NK-92 (cell line): ENCODE results near the gene MYO5B.
"Not testable (repeated sequence)": the region's sequence is repeated elsewhere in the genome, so short reads cannot be mapped to it uniquely, and the experiment has no call there.

Experiments
- DNase-seq: peaks from one replicate; lab custom pipeline; 2025; ENCODE audit not compliant: unreplicated experiment; lab: John Stamatoyannopoulos, UW

MYO5B gene

GRCh38 chr18:49842656-49843055, 352.3 kb downstream of the MYO5B start:
- DNase-seq, result no peak

GRCh38 chr18:49841236-49842217, 353.4 kb downstream of the MYO5B start:
- DNase-seq, result no peak

- DNase-seq, result no peak
Measured at GRCh38 chr18:49839012-49839411, 355.9 kb downstream of the MYO5B start.

- DNase-seq, result no peak
Measured at GRCh38 chr18:49838381-49838780, 356.6 kb downstream of the MYO5B start.

DNA sequence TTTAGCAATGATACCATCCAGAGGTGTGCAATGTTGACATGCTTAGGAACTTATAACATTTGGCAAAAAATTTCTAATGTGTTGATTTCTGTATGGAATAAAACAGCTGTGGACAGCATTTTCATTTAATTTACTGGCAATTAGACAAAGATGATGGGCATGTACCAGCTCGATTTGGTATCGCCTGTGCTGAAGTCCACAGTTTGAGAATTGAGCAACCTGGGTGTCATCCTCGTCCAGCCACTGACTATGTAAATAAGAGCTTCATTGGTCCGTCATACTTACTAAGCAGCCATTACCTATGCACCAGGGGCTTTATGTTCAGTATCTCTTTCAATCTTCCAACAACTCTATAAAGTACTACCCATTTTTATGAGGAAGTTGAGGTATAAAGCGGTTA, 357.1 kb downstream of the MYO5B start:
- no peak for DNase-seq

DNA sequence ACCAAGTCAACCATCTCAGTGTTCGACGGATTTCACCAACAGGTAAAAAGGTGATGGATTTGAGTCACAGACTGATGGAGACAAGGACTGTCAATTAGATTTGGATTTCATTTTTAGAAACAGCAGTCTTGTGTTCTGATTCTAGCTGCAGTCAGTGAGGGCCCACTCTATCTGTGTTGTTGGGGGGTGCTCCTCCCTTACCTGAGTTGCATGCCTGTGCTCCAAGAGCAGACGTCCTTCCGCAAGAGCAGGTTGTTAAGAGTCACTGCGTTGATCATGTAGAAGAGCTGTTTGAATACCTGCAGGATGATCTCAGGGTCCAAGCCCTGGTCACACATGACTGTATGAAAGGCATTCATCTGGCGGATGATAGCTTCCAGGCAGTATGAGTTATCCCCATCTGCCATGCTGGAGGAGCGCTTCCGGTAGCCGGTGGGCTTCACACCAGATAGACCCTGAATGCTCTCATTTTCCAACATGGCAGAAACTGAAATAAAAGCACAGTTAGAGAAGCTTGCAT, 357.6 kb downstream of the MYO5B start:
- not testable (repeated sequence) for DNase-seq

- no peak for DNase-seq
Measured at GRCh38 chr18:49835405-49835804, 359.5 kb downstream of the MYO5B start.

- DNase-seq, result no peak
Measured at GRCh38 chr18:49834258-49834657, 360.7 kb downstream of the MYO5B start.

- DNase-seq, result no peak
Measured at GRCh38 chr18:49833814-49834213, 361.1 kb downstream of the MYO5B start.

DNA sequence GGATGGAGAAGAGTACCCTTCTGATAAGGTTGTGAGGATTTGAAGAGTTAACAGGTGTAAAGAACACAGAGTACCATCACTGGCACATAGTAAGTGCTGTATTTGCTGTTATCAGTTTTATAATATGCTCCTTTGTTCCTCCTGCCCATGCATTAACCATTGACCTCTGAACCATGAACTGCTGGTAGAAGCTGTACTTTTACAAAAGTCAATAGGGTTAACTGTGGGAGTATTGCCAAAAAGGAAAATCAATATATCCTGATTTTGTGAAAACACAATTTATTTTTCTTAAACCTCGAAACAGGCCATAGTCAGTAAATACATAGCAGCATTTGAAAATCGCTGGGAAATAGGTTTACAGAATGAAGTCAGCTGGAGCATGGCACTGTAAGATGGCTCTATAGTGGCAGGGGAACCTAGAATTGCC, 362.7 kb downstream of the MYO5B start:
- DNase-seq, result no peak

DNA sequence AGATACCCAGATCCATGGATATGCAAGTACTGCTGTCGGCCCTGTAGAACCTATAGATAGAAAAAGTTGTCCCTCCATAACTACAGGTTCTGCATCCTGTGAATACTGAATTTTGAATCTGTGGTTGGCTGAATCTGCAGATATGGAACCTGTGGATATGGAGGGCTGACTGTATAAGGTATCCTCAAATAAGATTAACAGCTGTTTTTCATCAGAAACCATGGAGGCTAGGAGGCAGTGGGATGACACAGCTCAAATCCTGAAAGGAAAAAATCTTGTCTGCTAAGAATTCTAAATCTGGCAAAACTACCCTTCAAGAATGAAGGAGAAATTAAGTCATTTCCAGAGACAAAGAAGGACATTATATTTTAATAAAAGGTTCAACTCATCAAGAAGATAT, 367.0 kb downstream of the MYO5B start:
- DNase-seq, result no peak

GRCh38 chr18:49819823-49820671, 374.9 kb downstream of the MYO5B start:
- DNase-seq, result no peak

GRCh38 chr18:49819071-49819662, 375.8 kb downstream of the MYO5B start:
- DNase-seq, result no peak

DNA sequence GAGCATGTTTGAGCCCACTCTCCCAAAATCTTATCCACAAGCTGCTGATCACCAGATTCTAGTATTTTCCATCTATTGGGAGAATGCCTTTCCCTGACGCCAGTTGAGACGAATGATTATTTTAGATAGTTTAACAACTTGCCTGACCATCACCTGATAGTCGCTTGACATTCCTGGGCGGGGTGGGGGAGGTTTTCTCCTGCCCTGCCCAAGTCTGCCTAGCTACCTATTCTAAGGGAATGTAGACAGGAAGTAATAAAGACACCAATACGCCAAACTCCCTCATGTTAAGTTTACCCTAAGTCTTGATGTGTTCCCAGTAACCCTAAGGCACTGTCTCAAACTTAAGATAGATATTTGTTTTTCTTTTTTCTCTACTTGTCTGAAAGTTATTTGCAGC, 377.0 kb downstream of the MYO5B start:
- no peak for DNase-seq

DNA sequence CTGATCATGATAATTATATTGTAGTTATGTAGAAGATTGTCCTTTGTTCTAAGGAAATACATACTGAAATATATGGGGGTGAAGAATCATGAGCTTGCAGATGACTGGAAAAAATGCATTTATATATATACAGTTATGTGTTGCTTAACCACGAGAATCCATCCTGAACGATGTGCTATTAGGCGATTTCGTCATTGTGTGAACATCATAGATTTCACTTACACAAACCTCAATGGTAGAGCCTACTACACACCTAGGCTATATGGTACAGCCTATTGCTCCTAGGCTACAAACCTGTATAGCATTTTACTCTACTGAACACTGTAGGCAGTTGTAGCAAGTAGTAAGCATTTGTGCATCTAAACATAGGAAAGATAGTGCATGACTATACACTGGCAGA, 379.0 kb downstream of the MYO5B start:
- DNase-seq, result no peak

GRCh38 chr18:49814147-49814499, 380.8 kb downstream of the MYO5B start:
- DNase-seq, result no peak

GRCh38 chr18:49813319-49814146, 381.4 kb downstream of the MYO5B start, which contains the start of gene ACAA2:
ACAA2 (minus strand) TSS chr18:49813533; CDS start chr18:49813484, 49 bp downstream.
- no peak for DNase-seq

- no peak for DNase-seq
Measured at GRCh38 chr18:49813069-49813318, 382.0 kb downstream of the MYO5B start.

DNA sequence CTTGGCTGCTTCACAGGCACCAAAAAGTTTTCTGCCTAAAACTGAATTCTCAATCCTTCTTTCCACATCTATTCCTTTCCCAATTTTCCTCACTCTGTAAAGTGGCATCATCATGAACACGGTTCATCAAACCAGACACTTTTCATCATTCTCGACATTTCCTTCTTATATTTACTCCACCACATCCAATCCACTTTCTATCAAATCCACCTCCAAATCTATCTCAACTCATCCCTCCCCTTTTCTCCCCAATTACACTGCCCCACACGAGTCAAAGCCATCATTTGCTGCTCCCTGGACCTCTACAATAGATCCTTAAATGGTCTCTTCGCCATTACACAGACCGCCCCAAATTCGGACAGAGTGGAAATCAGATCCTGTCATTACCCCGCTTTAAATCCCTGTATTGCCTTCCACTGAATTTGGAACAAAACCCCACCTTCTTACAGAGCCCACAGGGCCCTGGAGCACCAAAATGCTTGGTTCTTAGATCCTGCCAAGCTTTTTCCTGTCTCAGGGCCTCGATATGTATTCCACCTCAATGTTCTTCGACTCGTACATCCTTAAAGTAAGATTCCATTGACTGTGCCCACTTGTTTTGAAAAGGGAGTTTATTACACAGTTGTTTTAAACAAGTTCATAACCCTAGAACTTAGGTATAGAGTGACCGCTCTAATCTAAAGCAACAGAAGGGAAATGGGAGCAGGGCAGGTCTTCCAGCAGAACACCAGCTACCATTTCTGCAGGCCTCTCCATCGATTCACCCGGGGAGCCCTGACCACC, 382.5 kb downstream of the MYO5B start:
- no peak for DNase-seq
